PC-9 (cell line): Measurements from ENCODE around the gene RCOR1.

Experiments used
- EZH2 ChIP-seq: fragments of 200-600 bp; sonication (generic); IDR thresholded peaks from 2 replicates; pipeline ENCODE4 v1.8.0; 2017; ENCODE audit warnings: antibody characterized with exemption, low read depth
- TF ChIP-seq, protein P1 (sequence below): fragments of 200-600 bp; sonication (generic); conservative IDR thresholded peaks from 2 replicates; pipeline ENCODE4 v1.6.1; 2017; ENCODE audit warnings: mixed run types, antibody characterized with exemption, mild to moderate bottlenecking, moderate library complexity

DNA sequence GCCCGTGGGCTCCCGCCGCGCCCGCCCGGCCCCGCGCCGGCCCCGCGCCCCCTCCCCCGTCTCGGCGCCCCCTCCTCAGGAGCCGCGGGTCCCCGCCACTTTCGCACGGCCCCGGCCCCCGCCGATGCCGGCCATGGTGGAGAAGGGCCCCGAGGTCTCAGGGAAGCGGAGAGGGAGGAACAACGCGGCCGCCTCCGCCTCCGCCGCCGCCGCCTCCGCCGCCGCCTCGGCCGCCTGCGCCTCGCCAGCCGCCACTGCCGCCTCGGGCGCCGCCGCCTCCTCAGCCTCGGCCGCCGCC, 263 bp downstream of the RCOR1 start:
- TF ChIP-seq, protein P1, sequence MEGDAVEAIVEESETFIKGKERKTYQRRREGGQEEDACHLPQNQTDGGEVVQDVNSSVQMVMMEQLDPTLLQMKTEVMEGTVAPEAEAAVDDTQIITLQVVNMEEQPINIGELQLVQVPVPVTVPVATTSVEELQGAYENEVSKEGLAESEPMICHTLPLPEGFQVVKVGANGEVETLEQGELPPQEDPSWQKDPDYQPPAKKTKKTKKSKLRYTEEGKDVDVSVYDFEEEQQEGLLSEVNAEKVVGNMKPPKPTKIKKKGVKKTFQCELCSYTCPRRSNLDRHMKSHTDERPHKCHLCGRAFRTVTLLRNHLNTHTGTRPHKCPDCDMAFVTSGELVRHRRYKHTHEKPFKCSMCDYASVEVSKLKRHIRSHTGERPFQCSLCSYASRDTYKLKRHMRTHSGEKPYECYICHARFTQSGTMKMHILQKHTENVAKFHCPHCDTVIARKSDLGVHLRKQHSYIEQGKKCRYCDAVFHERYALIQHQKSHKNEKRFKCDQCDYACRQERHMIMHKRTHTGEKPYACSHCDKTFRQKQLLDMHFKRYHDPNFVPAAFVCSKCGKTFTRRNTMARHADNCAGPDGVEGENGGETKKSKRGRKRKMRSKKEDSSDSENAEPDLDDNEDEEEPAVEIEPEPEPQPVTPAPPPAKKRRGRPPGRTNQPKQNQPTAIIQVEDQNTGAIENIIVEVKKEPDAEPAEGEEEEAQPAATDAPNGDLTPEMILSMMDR: no peak
- no peak for TF ChIP-seq EZH2
